Measurements from ENCODE around the gene TAX1BP1. TPM values are rescaled to one million over a fixed set of nuclear protein-coding genes. Genes with fewer than 3 reads are reported as not detected.

TAX1BP1 gene
- total RNA-seq, result 128 TPM

GRCh38 chr7:27739909-27740448 is at the start of gene TAX1BP1:
Gene TAX1BP1, plus strand, starts transcription at chr7:27740162. Its CDS starts 8,363 bp downstream, at chr7:27748525.

Other genes starting within 250 kb of the TAX1BP1 start
- gene HIBADH, start 77.3 kb upstream of the TAX1BP1 start, total RNA-seq, result 52.5 TPM